HFFc6 (cell line): Measurements from ENCODE around the gene SRBD1. TPM values are rescaled to one million over a fixed set of nuclear protein-coding genes. Genes with fewer than 3 reads are reported as not detected.

Experiments
- DNase-seq: peaks from one replicate; pipeline ENCODE4 v3.0.0-alpha.2; 2018
- H3K27ac Mint-ChIP-seq: 2 replicates; pipeline ENCODE4 v1.8.0; 2020; ENCODE audit warnings: mild to moderate bottlenecking, mixed read lengths
- H3K27me3 Mint-ChIP-seq: 2 replicates; pipeline ENCODE4 v1.8.0; 2021; ENCODE audit warnings: mild to moderate bottlenecking, moderate library complexity, mixed read lengths; ENCODE audit not compliant: insufficient read depth
- H3K36me3 Mint-ChIP-seq: 2 replicates; pipeline ENCODE4 v1.8.0; 2021; ENCODE audit warnings: low read depth, mixed read lengths
- H3K4me1 Mint-ChIP-seq: 2 replicates; pipeline ENCODE4 v1.8.0; 2020; ENCODE audit warnings: low read depth, mixed read lengths
- H3K4me3 Mint-ChIP-seq: 2 replicates; pipeline ENCODE4 v1.8.0; 2020; ENCODE audit warnings: mild to moderate bottlenecking, moderate library complexity, mixed read lengths
- H3K9me3 Mint-ChIP-seq: 2 replicates; pipeline ENCODE4 v1.8.0; 2020; ENCODE audit warnings: mild to moderate bottlenecking, mixed read lengths
- total RNA-seq, 6 experiments: library from RNA; stranded (reverse); fragmentation: NEBNext Ultra II Directional; extraction: Animal tissue kit (Norgen Biotek cat#: 25700); gene quantifications; 2 replicates in 1 of 6; 3 replicates in 5 of 6; pipeline ENCODE4 v1.2.3, GENCODE V29; 2021
- TF ChIP-seq, protein P1 (sequence below): fragments of 200-600 bp; sonication (generic); IDR thresholded peaks from 2 replicates; pipeline ENCODE4 v1.5.0; 2021; ENCODE audit warnings: antibody characterized with exemption, mild to moderate bottlenecking

Gene SRBD1
- total RNA-seq, 6 experiments from 2014 or later, result 9.5 to 13.6 (median 12.4) TPM

- Mint-ChIP-seq H3K4me1 (peaks cover 25% of the 10 kb centered on the region), H3K4me3 (no peak overlapping the region), H3K27me3 (no peaks in the 10 kb centered on the region; the same call in 1 of the 2 replicates), H3K27ac (no peak overlapping the region), H3K36me3 (no peaks in the 10 kb centered on the region), H3K9me3 (no peaks in the 10 kb centered on the region)
- DNase-seq, result no peak
- TF ChIP-seq, protein P1, sequence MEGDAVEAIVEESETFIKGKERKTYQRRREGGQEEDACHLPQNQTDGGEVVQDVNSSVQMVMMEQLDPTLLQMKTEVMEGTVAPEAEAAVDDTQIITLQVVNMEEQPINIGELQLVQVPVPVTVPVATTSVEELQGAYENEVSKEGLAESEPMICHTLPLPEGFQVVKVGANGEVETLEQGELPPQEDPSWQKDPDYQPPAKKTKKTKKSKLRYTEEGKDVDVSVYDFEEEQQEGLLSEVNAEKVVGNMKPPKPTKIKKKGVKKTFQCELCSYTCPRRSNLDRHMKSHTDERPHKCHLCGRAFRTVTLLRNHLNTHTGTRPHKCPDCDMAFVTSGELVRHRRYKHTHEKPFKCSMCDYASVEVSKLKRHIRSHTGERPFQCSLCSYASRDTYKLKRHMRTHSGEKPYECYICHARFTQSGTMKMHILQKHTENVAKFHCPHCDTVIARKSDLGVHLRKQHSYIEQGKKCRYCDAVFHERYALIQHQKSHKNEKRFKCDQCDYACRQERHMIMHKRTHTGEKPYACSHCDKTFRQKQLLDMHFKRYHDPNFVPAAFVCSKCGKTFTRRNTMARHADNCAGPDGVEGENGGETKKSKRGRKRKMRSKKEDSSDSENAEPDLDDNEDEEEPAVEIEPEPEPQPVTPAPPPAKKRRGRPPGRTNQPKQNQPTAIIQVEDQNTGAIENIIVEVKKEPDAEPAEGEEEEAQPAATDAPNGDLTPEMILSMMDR, result no peak
Observed at GRCh38 chr2:45606796-45607195, 4.3 kb downstream of the SRBD1 start.

DNA sequence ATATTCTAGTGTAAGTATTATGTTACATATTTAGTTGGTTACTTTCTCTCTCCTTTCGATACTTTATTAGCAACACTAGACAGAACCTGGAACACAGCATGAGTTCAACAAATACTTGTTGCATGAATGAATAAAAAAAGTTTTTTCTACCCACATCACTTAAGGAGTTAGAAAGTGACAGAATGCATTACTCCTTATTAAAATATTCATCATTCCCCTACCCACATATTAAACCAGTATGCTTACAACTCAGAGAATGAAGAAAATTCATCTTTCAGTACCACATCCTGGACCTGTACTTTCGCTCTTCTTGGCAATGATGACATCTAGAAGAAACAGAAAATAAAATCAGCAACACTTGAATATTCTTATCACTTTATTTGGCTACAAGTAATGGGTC is 6.0 kb downstream of the SRBD1 start:
- Mint-ChIP-seq H3K4me3 (no peak overlapping the region), H3K27ac (no peak overlapping the region), H3K36me3 (peaks cover 7% of the 10 kb centered on the region), H3K27me3 (no peaks in the 10 kb centered on the region), H3K9me3 (no peaks in the 10 kb centered on the region), H3K4me1 (peaks cover 18% of the 10 kb centered on the region)
- no peak for DNase-seq
- TF ChIP-seq, protein P1, result no peak

GRCh38 chr2:45602624-45603023 is 8.4 kb downstream of the SRBD1 start:
- Mint-ChIP-seq H3K27ac (no peak overlapping the region), H3K9me3 (no peaks in the 10 kb centered on the region), H3K4me1 (peaks cover 1% of the 10 kb centered on the region; the same call in 1 of the 2 replicates), H3K27me3 (no peaks in the 10 kb centered on the region), H3K4me3 (no peak overlapping the region), H3K36me3 (peaks cover 25% of the 10 kb centered on the region)
- DNase-seq, result no peak
- TF ChIP-seq, protein P1, result no peak

GRCh38 chr2:45598545-45598944 is 12.5 kb downstream of the SRBD1 start:
- Mint-ChIP-seq H3K27me3 (no peaks in the 10 kb centered on the region), H3K9me3 (no peaks in the 10 kb centered on the region), H3K4me1 (peaks cover 25% of the 10 kb centered on the region), H3K27ac (no peak overlapping the region), H3K4me3 (no peak overlapping the region), H3K36me3 (peaks cover 30% of the 10 kb centered on the region)
- DNase-seq, result no peak
- TF ChIP-seq, protein P1, result no peak

- Mint-ChIP-seq H3K36me3 (peaks cover 35% of the 10 kb centered on the region), H3K9me3 (no peaks in the 10 kb centered on the region), H3K27ac (peak overlapping the region; percentile 50; the same call in 1 of the 2 replicates), H3K4me3 (no peak overlapping the region), H3K27me3 (no peaks in the 10 kb centered on the region), H3K4me1 (peaks cover 29% of the 10 kb centered on the region)
- TF ChIP-seq, protein P1, result no peak
- no peak for DNase-seq
Observed at GRCh38 chr2:45596761-45597160, 14.3 kb downstream of the SRBD1 start.
